Activated B cell treated with CpG ODN at 0.5 μM for 24 hours (primary cell): ENCODE measurements around the gene RAB3IP. TPM values are rescaled to one million over a fixed set of nuclear protein-coding genes. Genes with fewer than 3 reads are reported as not detected.

Experiments used
- ATAC-seq: fragments of 200-7000 bp; cut with Tn5 transposase; one replicate; pipeline ENCODE4 v1.10.0; 2021; ENCODE audit warnings: low read depth, mild to moderate bottlenecking, moderate library complexity
- CTCF ChIA-PET: fragments of 350-600 bp; sonication (Branson Sonifier 250); formaldehyde crosslinking; loops from one replicate; lab custom pipeline; 2021; ENCODE audit warnings: antibody characterized with exemption; lab: Charles Lee
- POLR2A ChIA-PET: fragments of 350-600 bp; sonication (Branson Sonifier 250); formaldehyde crosslinking; loops from one replicate; lab custom pipeline; 2021; ENCODE audit warnings: antibody characterized with exemption; lab: Charles Lee
- DNase-seq: peaks from one replicate; pipeline ENCODE4 v3.0.0; 2022
- H3K27ac Mint-ChIP-seq: one replicate; pipeline ENCODE4 v1.8.0; 2020; ENCODE audit warnings: mixed read lengths
- H3K27me3 Mint-ChIP-seq: one replicate; pipeline ENCODE4 v1.8.0; 2021; ENCODE audit warnings: mixed read lengths
- H3K36me3 Mint-ChIP-seq: one replicate; pipeline ENCODE4 v1.8.0; 2021; ENCODE audit warnings: low read depth, mixed read lengths
- H3K4me1 Mint-ChIP-seq: one replicate; pipeline ENCODE4 v1.8.0; 2021; ENCODE audit warnings: mixed read lengths
- H3K4me3 Mint-ChIP-seq: one replicate; pipeline ENCODE4 v1.8.0; 2020; ENCODE audit warnings: mild to moderate bottlenecking, mixed read lengths
- H3K9me3 Mint-ChIP-seq: one replicate; pipeline ENCODE4 v1.8.0; 2020; ENCODE audit warnings: mixed read lengths
- CTCF ChIP-seq: fragments of 200-600 bp; IDR thresholded peaks from one replicate; pipeline ENCODE4 v1.8.0; 2022; ENCODE audit warnings: antibody characterized with exemption, mild to moderate bottlenecking
- intact Hi-C: fragments of 100-400 bp; cut with micrococcal nuclease; formaldehyde crosslinking; loops from one replicate; pipeline ENCODE4 v1.15.1; 2024
- total RNA-seq: library from RNA; stranded (reverse); gene quantifications from 2 replicates; pipeline ENCODE4 v1.2.3, GENCODE V29; 2022

The RAB3IP gene
- total RNA-seq, 1 donor from 2014 or later, result 37.9 TPM

GRCh38 chr12:69840727-69841126, 102.1 kb downstream of the RAB3IP start:
- POLR2A ChIA-PET, result no interaction called here
- H3K27me3 Mint-ChIP-seq, result peaks cover 8% of the 10 kb centered on the region
- no peaks in the 10 kb centered on the region for H3K4me1 Mint-ChIP-seq
- H3K9me3 Mint-ChIP-seq, result no peaks in the 10 kb centered on the region
- ATAC-seq (no peak), DNase-seq (no peak)
- H3K4me3 Mint-ChIP-seq, result no peak overlapping the region
- no peak for TF ChIP-seq CTCF
- intact Hi-C loops, result no loop called here
- no peak overlapping the region for H3K27ac Mint-ChIP-seq
- CTCF ChIA-PET, result no interaction called here
- no peaks in the 10 kb centered on the region for H3K36me3 Mint-ChIP-seq

GRCh38 chr12:69843608-69844007, 104.9 kb downstream of the RAB3IP start:
- POLR2A ChIA-PET, result no interaction called here
- peaks cover 6% of the 10 kb centered on the region for H3K27me3 Mint-ChIP-seq
- H3K4me1 Mint-ChIP-seq, result no peaks in the 10 kb centered on the region
- H3K36me3 Mint-ChIP-seq, result no peaks in the 10 kb centered on the region
- no peak for TF ChIP-seq CTCF
- ATAC-seq (no peak), DNase-seq (no peak)
- intact Hi-C loops, result no loop called here
- no peaks in the 10 kb centered on the region for H3K9me3 Mint-ChIP-seq
- no peak overlapping the region for H3K27ac Mint-ChIP-seq
- CTCF ChIA-PET, result no interaction called here
- no peak overlapping the region for H3K4me3 Mint-ChIP-seq

- ATAC-seq (no peak), DNase-seq (no peak)
- Mint-ChIP-seq H3K36me3 (no peaks in the 10 kb centered on the region), H3K27ac (no peak overlapping the region), H3K4me1 (no peaks in the 10 kb centered on the region), H3K27me3 (peaks cover 6% of the 10 kb centered on the region), H3K9me3 (no peaks in the 10 kb centered on the region), H3K4me3 (no peak overlapping the region)
- intact Hi-C loops, result no loop called here
- ChIA-PET CTCF (no interaction called here), POLR2A (no interaction called here)
- no peak for TF ChIP-seq CTCF
These were observed 105.8 kb downstream of the RAB3IP start for GRCh38 chr12:69844416-69844815.

- POLR2A ChIA-PET, result no interaction called here
- intact Hi-C loops, result no loop called here
- H3K9me3 Mint-ChIP-seq, result no peaks in the 10 kb centered on the region
- DNase-seq (no peak), ATAC-seq (no peak)
- H3K4me3 Mint-ChIP-seq, result no peak overlapping the region
- peaks cover 6% of the 10 kb centered on the region for H3K27me3 Mint-ChIP-seq
- H3K36me3 Mint-ChIP-seq, result no peaks in the 10 kb centered on the region
- no peak for TF ChIP-seq CTCF
- CTCF ChIA-PET, result no interaction called here
- H3K27ac Mint-ChIP-seq, result no peak overlapping the region
- H3K4me1 Mint-ChIP-seq, result no peaks in the 10 kb centered on the region
These were observed 106.2 kb downstream of the RAB3IP start for GRCh38 chr12:69844836-69845235.

- intact Hi-C loops, result no loop called here
- H3K4me3 Mint-ChIP-seq, result no peak overlapping the region
These were observed 108.3 kb downstream of the RAB3IP start for GRCh38 chr12:69846976-69847375.

More at GRCh38 chr12:69846976-69847375, 108.3 kb downstream of the RAB3IP start:
- no peaks in the 10 kb centered on the region for H3K27me3 Mint-ChIP-seq
- DNase-seq (no peak), ATAC-seq (no peak)
- ChIA-PET POLR2A (no interaction called here), CTCF (interaction anchor here (0.6 kb wide), 1 partner anchor 31 kb away, joined by 3 read pairs; no protein-coding TSS in a partner anchor)
- H3K27ac Mint-ChIP-seq, result no peak overlapping the region
- TF ChIP-seq CTCF, result no peak
- H3K4me1 Mint-ChIP-seq, result no peaks in the 10 kb centered on the region
- H3K9me3 Mint-ChIP-seq, result no peaks in the 10 kb centered on the region
- no peaks in the 10 kb centered on the region for H3K36me3 Mint-ChIP-seq
